Stimulated activated naive CD8-positive, alpha-beta T cell treated with anti-CD3 and anti-CD28 coated beads, Interleukin-15, amount 100 ng/mL, for 72 hours (primary cell): ENCODE data around the gene ARAP1.
"Not testable (repeated sequence)": the region's sequence is repeated elsewhere in the genome, so short reads cannot be mapped to it uniquely, and the experiment has no call there.

Source experiments
- ATAC-seq: fragments of 150-1000 bp; cut with Tn5 transposase; 2 replicates; pipeline ENCODE4 v1.10.0; 2021; ENCODE audit warnings: mild to moderate bottlenecking, moderate library complexity
- DNase-seq, 2 donors: peaks; one replicate each; pipeline ENCODE4 v3.0.0; 2021 to 2022
- H3K27ac Mint-ChIP-seq, 2 donors: one replicate each; pipeline ENCODE4 v1.8.0; 2022; ENCODE audit warnings: mild to moderate bottlenecking in 2 of 2, mixed read lengths in 2 of 2, moderate library complexity in 2 of 2
- H3K27me3 Mint-ChIP-seq: one replicate; pipeline ENCODE4 v1.8.0; 2022; ENCODE audit warnings: mixed read lengths
- H3K4me1 Mint-ChIP-seq: one replicate; pipeline ENCODE4 v1.8.0; 2022; ENCODE audit warnings: mild to moderate bottlenecking, mixed read lengths
- H3K4me3 Mint-ChIP-seq, 2 donors: one replicate each; pipeline ENCODE4 v1.8.0; 2022; ENCODE audit warnings: mild to moderate bottlenecking in 2 of 2, mixed read lengths in 2 of 2, moderate library complexity in 1 of 2
- H3K9me3 Mint-ChIP-seq, 2 donors: one replicate each; pipeline ENCODE4 v1.8.0; 2022; ENCODE audit warnings: mixed read lengths in 2 of 2

ARAP1 gene

DNA sequence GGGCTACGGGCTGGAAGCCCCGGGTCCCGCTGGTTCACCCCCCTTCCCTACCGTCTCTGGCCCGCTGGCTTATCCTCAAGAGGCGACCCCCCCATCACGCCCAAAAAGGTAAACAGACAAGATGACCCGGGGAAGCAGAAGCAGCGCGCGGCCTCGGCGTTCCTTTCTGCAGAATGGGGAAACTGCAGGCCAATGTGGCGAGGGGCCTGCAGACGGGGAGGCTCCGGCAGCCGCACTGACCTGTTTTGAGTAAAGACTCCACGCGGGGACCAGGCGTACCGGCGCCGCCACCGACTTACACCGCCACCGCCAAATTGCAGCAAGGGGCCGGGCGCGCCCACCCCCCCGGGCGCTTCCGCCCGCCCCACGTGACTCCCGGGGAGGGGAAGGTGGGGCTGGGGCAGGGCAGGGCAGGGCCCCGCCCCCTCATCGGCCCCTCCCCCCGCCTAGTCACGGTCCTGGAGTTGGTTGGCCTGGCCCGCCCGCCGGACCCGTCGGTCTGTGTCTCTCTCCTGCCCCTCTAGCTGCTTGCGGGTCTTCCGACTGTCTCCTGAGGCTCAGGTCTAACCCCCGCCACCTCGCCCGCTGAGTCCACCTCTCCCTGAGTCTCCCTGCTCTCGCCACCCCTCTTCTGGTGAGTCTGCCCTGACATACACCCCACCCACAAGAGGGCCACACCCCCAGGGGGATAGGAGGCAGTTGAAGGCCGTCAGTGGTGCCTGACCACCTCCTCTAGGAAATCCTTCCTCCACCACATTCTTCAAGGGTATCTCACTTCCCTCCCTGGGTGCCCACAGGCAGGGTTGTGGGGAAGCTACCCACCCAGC, at the start of gene ARAP1:
Gene ARAP1 (minus strand): TSS at position 321 of the 827 bp plus-strand sequence. CDS start 25,280 bp downstream, outside the sequence.
- H3K4me1 Mint-ChIP-seq: peaks cover 50% of the 10 kb centered on the region
- H3K4me3 Mint-ChIP-seq: peak within 1 kb of the TSS; percentile 88 to 93
- no peaks in the 10 kb centered on the region for H3K9me3 Mint-ChIP-seq
- DNase-seq (peak; percentile 60 to 66), ATAC-seq (peak; percentile 81)
- H3K27me3 Mint-ChIP-seq: no peaks in the 10 kb centered on the region
- H3K27ac Mint-ChIP-seq: peak within 1 kb of the TSS; percentile 90 to 94

DNA sequence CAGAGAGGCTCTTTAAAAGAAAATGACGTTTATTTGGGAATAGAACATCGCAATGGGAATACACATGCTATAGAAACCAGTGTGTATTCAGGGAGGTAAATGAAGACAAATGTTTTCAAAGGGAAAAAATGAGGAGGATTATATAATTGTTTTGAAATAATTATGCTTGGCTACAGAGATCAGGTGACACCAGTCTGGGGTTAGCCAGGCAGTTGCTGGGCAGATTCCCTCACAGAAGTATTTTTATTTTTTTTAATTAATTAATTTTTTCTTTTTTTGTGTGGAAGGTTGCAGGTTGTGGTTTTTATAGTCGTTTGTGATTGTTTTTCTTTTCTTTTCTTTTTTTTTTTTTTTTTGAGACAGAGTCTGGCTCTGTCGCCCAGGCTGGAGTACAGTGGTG, 47.2 kb upstream of the ARAP1 start:
- no peaks in the 10 kb centered on the region for H3K9me3 Mint-ChIP-seq
- peaks cover 14% of the 10 kb centered on the region for H3K4me1 Mint-ChIP-seq
- H3K27ac Mint-ChIP-seq: no peak overlapping the region
- DNase-seq (no peak), ATAC-seq (no peak)
- H3K27me3 Mint-ChIP-seq: no peaks in the 10 kb centered on the region
- no peak overlapping the region for H3K4me3 Mint-ChIP-seq

DNA sequence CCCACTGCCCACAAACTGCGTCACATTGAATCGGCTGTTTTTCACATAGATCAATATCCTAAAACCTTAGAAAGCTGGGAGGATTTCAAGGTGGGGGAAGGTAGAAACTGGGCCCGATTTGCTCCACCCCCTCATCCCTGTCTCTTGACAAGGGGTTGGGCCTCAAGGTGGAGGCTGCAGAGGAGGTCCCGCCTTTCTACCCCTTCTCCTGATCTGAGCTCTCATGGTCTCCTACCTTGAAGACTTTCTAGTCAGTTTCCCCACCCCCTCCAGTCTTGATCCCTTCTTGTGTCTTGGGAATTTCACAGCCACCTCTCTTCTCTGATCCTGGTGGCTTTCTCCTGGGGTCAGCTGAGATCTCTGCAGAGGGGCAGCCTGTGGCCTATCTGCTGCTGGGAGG, 46.2 kb upstream of the ARAP1 start:
- H3K27ac Mint-ChIP-seq: peak overlapping the region in 1 of 2 donors; percentile 30
- H3K4me1 Mint-ChIP-seq: peaks cover 22% of the 10 kb centered on the region
- no peak overlapping the region for H3K4me3 Mint-ChIP-seq
- no peaks in the 10 kb centered on the region for H3K9me3 Mint-ChIP-seq
- no peak for ATAC-seq
- H3K27me3 Mint-ChIP-seq: no peaks in the 10 kb centered on the region
- no peak for DNase-seq

DNA sequence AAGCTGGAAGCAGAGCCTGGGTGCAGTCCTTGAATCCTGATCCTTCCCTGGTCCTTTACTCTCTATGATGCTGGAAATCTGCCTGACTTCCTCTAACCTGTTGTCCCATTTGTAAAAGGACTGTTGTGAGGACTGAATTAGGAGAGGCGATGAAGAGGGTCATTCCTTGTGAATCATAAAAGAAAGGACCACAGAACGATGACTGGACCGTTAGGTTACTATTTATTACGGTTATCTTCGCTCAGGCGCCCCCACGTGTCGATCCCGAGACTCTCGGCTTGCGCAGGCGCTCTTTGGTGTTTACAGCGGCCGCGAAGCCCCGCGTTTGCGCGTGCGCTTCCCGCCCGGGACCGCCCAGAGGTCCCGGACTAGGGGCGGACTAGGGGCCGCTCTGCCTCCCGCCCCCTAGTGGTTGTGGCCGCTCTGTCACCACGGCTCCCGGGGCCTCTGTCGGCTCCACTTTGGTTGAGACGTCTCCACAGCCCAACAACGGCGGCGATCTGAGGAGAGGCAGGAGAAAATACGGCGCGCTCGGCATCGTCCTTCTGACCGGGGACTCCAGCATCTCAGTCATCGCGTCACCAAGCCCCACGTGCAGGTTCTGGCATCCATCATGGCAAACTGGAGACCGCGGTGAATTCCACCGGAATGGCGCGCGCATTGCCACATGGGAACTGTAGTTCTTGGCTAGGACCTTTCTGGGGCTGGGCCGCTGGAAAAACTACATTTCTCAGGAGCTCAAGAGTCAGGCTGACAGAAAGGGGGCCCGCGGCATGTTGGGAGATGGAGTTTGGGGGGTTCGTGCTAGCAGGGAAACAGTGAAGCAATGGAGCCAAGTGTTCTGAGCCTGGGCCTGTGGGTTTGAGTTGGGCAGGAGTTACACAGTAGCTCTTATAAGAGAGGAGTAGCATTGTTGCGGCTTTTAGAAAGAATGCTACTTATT, 41.5 kb upstream of the ARAP1 start, which contains the start of gene STARD10:
Gene STARD10 (minus strand): TSS at position 623 of the 943 bp plus-strand sequence. CDS start 12,866 bp downstream, outside the sequence.
- peak within 1 kb of the TSS; percentile 90 to 93 for H3K4me3 Mint-ChIP-seq
- no peaks in the 10 kb centered on the region for H3K9me3 Mint-ChIP-seq
- H3K27me3 Mint-ChIP-seq: no peaks in the 10 kb centered on the region
- H3K27ac Mint-ChIP-seq: peak within 1 kb of the TSS; percentile 97 to 98
- ATAC-seq (peak; percentile 97), DNase-seq (peak; percentile 94 to 95)
- peaks cover 38% of the 10 kb centered on the region for H3K4me1 Mint-ChIP-seq

DNA sequence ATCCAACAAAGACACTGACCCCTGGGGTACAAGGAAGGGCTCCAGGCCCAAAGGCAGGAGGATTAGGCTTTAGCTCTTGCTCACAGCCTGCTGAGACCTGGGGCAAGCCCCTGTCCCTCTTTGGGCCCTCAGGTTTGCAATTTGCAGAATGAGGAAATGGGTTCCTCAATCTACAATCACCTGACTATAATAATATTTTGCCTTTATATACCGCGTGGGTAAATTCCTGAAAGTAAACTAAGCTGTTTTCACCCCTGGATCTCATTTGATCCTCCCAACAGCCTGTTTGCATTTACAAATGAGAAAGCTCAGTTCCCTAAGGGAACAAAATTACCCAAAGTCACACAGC, 40.8 kb upstream of the ARAP1 start:
- peaks cover 38% of the 10 kb centered on the region for H3K4me1 Mint-ChIP-seq
- H3K27me3 Mint-ChIP-seq: no peaks in the 10 kb centered on the region
- DNase-seq: no peak
- no peak for ATAC-seq
- H3K27ac Mint-ChIP-seq: peak overlapping the region; percentile 60 to 98
- no peaks in the 10 kb centered on the region for H3K9me3 Mint-ChIP-seq
- H3K4me3 Mint-ChIP-seq: peak overlapping the region; percentile 90 to 93

DNA sequence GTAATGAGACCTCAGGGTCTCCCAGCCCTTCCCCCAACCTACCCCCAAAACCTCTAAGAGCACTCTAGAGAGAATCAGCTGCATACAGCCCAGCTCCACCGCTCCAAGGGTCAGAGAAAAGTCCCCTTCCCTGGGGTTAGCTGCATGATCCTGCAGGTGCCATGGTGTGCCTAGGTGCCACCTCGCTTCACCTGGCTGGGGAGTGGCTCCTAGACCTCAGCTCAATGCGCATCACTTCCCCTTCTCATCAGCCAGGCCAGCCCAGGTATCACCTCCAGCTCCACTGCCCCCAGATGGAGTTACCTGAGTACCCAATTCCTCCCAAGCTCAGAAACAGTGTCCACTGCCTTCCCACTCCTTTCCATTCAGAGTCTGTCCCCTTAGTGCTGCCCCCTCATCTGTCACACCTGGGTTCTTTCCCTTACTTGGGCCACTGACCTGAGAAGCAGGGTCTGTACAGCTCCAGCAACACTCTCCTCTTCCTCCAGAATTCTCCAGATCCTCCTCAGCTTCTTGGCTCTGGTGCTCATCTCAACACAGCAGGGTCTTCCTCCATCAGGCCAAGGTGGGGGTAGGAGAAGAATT, 40.3 kb upstream of the ARAP1 start:
- no peak for DNase-seq
- H3K4me1 Mint-ChIP-seq: peaks cover 43% of the 10 kb centered on the region

DNA sequence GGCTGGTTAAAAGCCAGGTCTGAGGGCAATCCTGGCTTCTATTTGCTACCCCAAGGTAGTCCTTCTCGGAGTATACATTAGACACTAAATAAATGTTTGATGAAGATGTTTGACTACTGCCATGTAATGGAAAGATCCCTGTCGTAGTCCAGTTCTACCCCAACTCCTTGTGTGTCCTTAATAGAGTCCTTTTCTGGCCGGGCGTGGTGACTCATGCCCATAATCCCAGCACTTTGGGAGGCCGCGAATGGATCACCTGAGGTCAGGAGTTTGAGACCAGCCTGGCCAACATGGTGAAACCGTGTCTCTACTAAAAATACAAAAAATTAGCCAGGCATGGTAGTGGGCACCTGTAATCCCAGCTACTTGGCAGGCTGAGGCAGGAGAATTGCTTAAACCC, 39.0 kb upstream of the ARAP1 start:
- not testable (repeated sequence) for ATAC-seq
- peaks cover 55% of the 10 kb centered on the region for H3K4me1 Mint-ChIP-seq

More for the DNA sequence above, 40.3 kb upstream of the ARAP1 start:
- no peaks in the 10 kb centered on the region for H3K27me3 Mint-ChIP-seq
- no peak for ATAC-seq
- H3K4me3 Mint-ChIP-seq: peak overlapping the region; percentile 90 to 93
- H3K27ac Mint-ChIP-seq: peak overlapping the region; percentile 60 to 98
- no peaks in the 10 kb centered on the region for H3K9me3 Mint-ChIP-seq

DNA sequence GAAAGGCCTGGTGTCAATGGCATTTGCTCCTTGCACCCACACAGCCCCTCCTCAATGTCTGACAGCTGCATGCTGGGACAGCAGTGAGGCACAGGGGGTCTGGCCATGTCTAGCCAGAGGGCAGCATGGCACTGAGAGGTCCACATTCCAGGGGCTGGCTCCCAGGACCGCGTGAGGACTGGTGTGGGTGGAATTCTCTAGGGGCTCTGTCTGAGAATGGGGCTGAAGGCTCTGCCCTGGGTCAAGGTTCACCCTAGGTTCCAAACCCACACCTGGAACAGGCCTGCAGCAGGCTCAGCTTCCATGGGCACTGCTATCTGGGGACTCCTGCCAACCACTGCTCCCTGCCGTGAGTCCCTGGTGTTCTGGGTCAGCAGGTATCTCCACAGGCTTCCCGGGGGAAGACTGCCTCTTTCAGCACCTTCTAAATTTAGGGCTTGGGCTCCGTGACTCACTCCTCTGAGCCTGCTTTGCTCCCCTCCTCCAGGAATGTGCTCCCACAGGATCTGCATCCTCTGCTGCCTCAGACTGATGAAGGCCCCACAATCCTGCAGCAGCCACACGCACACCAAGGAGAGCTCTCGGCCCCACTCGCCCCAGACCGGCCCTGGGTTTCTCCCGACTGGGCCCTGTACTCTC, 37.4 kb upstream of the ARAP1 start:
- peaks cover 49% of the 10 kb centered on the region for H3K4me1 Mint-ChIP-seq
- H3K4me3 Mint-ChIP-seq: no peak overlapping the region
- no peaks in the 10 kb centered on the region for H3K27me3 Mint-ChIP-seq
- ATAC-seq (no peak), DNase-seq (no peak)
- H3K9me3 Mint-ChIP-seq: no peaks in the 10 kb centered on the region
- no peak overlapping the region for H3K27ac Mint-ChIP-seq

More for the DNA sequence above, 39.0 kb upstream of the ARAP1 start:
- not testable (repeated sequence) for H3K27me3 Mint-ChIP-seq, H3K27ac Mint-ChIP-seq, H3K4me3 Mint-ChIP-seq, DNase-seq, H3K9me3 Mint-ChIP-seq

DNA sequence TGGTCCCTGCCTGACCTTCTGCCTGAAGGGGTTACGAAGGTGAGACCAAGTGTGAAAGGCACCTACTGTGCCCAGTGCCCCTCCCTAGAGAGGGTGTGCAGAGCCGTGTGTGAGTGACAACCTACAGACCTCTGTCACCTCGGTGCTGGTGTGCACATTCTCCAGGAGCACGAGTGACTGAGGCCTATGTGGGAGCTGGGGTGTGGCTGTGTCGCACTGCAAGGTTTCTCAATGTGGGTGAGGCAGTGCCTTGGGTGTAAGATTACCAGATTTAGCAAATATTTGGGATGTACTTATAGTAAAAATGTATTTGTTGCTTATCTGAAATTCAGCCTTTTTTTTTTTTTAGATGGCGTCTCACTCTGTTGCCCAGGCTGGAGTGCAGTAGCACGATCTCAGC, 36.0 kb upstream of the ARAP1 start:
- peak overlapping the region; percentile 4 to 75 for H3K4me3 Mint-ChIP-seq
- H3K9me3 Mint-ChIP-seq: no peaks in the 10 kb centered on the region
- no peak overlapping the region for H3K27ac Mint-ChIP-seq
- H3K27me3 Mint-ChIP-seq: peaks cover 1% of the 10 kb centered on the region
- peaks cover 41% of the 10 kb centered on the region for H3K4me1 Mint-ChIP-seq
- DNase-seq (no peak), ATAC-seq (peak; percentile 5)

DNA sequence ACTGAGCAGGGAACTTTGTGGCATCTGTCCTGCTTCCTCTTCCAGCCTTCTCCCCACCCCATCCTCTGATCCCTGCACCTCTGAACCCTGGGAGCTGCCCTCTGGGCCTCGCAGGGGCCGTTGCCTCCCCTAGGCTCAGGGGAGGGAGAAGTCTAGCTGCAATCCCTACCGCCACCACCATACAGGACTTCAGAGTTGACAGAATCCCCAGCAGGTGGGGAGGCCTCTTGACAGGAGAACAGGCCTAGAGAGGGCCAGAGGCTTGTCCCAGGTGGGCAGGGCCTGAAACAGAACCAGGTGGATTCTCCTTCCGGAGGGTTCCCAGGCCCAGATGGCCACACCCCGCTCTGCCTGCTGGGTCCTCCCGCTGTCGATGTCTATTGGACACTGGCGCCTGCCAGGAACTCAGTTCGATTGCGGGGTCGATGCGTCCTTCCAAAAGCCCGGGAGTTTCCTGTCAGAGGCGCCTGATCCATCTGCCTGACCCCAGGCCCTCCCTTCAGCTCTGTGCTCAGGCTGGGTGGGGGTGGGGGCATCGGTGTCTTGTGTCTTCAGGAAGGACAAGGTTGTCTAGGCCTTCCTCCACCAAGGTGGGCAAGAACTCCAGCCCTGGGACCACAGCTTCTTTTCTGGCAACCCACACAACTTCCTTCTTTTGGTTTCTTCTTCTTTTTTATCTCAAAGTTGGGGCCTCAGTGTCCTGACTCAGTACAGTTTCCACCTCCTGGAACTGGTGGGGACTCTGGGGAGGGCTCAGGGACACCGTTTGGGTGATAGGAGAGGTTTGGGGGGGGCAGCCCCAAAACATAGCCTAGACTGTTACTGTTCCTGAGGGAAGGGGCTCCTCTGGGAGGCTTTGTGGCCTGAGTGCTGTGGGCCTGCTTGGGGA, 35.3 kb upstream of the ARAP1 start:
- peaks cover 9% of the 10 kb centered on the region for H3K27me3 Mint-ChIP-seq
- DNase-seq: peak in 1 of 2 donors; percentile 23

DNA sequence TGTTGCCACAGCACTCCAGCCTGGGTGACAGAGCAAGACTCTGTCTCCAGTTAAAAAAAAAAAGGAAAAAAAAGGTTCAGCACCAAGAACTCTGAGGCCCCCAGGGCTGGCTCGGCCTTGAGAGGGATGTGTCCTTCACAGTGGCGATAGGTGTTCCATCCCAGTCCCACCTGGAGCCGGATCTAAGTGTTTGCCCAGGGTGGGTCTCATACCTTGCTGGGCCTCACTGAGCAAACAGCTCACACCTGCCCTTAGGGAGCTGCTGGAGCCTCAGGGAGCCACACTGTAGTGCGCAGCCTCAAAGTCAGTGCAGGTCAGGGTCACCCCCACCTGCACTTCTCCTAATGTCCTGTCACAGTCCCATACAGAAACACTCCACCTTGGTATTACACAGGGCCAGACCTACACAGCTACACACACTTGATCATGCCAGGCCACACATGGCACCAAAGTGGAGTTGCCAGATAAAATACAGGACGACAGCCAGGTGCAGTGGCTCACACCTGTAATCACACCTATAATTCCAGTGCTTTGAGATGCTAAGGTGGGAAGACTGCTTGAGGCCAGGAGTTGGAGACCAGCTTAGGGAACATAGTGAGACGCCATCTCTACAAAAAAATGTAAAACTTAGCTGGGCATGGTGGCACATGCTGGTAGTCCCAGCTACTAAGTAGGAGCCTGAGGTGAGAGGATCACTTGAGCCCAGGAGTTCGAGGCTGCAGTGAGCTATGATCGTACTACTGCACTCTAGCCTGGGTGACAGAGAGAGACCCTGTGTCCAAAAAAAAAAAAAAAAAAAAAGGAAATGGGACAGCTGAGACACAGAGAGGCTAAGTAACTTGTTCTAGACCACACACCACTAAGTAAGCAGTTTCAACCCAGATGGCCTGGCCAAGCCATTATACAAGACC, 34.4 kb upstream of the ARAP1 start:
- peaks cover 15% of the 10 kb centered on the region for H3K27me3 Mint-ChIP-seq
- H3K4me3 Mint-ChIP-seq: peak overlapping the region in 1 of 2 donors; percentile 75
- no peaks in the 10 kb centered on the region for H3K9me3 Mint-ChIP-seq
- H3K27ac Mint-ChIP-seq: peak overlapping the region in 1 of 2 donors; percentile 25
- ATAC-seq (no peak), DNase-seq (no peak)
- peaks cover 44% of the 10 kb centered on the region for H3K4me1 Mint-ChIP-seq

More for the DNA sequence above, 35.3 kb upstream of the ARAP1 start:
- Mint-ChIP-seq H3K4me1 (peaks cover 41% of the 10 kb centered on the region), H3K4me3 (peak overlapping the region; percentile 29 to 75), H3K9me3 (no peaks in the 10 kb centered on the region), H3K27ac (peak overlapping the region; percentile 82 to 94)
- ATAC-seq: peak; percentile 69

DNA sequence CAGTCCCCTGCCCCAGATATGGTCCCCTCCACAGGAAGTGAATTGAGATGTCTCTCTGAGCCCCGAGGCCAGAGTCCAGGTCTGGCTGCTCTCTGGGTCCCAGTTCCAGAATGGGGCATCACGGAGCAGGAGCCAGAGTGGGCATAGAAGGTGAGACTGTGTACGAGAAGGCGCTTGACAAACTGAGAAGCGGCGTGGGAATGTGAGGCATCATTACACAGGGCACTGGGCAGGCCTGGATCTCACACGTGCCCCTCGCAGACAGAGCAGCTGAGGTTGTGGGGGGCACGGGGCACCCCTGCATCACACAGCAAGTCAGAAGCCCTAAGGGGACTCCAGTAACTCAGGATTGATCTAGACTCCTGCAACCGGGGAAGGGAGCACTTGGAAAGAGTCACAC, 32.5 kb upstream of the ARAP1 start:
- peaks cover 57% of the 10 kb centered on the region for H3K4me1 Mint-ChIP-seq
- H3K4me3 Mint-ChIP-seq: no peak overlapping the region
- DNase-seq (no peak), ATAC-seq (no peak)
- no peaks in the 10 kb centered on the region for H3K9me3 Mint-ChIP-seq
- no peak overlapping the region for H3K27ac Mint-ChIP-seq
- peaks cover 15% of the 10 kb centered on the region for H3K27me3 Mint-ChIP-seq

DNA sequence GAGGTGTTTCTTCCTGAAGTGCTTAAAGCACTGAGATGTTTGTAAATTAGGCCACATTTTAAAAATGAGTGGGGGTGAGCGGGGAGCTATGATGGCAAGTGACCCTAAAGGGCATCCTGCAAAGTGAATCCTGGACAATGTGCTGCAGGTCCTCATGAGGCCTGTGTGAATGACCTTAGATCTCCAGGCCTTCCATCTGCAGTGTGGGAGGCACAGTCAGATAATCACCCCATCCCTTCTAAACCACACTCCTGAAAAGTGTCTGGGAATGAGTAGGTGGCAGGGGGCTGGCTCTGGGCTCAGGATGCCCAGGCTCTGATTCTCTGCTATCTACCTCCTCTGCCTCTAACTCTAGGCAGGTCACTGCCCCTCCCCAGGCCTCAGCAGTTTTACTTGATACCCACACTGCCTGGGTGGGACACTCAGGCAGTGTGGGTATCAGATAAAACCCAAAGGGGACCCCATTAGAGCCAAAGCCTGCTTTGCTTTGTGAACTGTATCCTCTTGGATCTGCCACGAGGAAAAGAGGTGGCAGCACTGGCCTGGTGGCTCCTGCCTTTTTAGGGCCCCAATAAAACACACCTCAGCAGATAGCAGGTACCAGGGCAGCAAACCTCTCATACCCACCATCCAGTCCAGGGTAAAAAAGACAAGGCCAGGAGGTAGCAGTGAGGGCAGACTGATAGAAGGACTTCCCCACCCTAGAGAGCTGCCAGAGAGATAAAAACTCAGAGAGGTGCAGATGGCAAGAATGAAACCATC, 31.1 kb upstream of the ARAP1 start:
- peaks cover 57% of the 10 kb centered on the region for H3K4me1 Mint-ChIP-seq
- no peaks in the 10 kb centered on the region for H3K9me3 Mint-ChIP-seq
- no peak overlapping the region for H3K4me3 Mint-ChIP-seq
- ATAC-seq (no peak), DNase-seq (no peak)
- H3K27me3 Mint-ChIP-seq: peaks cover 15% of the 10 kb centered on the region
- no peak overlapping the region for H3K27ac Mint-ChIP-seq
